Measurements from ENCODE around the gene KRTAP17-1. TPM values are rescaled to one million over a fixed set of nuclear protein-coding genes. Genes with fewer than 3 reads are reported as not detected.

The KRTAP17-1 gene
- total RNA-seq, 1 experiment from 2014 or later = not detected

DNA sequence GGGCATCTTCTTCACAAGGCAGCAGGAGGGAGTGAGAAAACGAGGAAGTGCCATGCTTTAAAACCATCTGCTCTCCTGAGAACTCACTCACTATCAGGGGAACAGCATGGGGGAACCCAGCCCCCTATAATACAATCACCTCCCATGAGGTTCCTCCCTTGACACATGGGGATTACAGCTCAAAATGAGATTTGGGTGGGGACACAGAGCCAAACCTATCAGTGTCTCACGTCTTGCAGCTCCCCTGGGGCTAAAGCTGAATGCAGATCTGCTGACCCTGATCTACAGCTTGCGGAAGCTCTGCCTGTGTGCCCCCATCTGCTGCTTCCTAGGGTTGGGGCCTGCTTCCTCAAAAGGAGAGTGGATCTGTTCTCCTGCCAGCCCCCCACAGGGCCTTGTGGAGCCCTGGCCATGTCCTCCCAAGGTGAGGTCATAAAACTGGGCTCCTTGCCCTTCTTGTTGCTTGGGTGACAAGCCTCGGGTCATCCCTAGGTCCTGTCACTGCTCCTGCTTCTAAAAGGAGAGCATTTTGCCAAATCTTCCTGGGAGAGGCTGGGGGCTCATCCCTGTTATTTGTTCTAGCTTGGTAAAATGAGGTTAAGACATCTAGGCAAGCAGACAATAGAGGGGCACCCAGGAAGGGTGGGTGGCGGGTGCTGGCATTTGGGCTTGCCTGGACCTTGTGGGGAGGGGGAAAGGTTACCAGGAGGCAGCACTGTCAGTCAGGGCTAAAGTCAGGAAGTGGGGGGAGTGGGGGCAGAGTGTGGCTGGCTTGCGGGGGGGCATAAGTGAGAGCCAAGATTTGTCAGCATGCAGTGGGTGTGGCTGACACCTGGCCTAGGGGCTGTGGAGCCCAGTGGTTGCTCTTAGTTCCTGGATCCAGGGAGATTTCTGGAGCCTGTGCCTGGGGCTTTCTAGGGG lies 19.1 kb upstream of the KRTAP17-1 start:
- in situ Hi-C loops (cut with HindIII; ENCODE audit: low pct_unique_long_range_greater_than_20kb, low sequenced_read_pairs) = no loop called here

DNA sequence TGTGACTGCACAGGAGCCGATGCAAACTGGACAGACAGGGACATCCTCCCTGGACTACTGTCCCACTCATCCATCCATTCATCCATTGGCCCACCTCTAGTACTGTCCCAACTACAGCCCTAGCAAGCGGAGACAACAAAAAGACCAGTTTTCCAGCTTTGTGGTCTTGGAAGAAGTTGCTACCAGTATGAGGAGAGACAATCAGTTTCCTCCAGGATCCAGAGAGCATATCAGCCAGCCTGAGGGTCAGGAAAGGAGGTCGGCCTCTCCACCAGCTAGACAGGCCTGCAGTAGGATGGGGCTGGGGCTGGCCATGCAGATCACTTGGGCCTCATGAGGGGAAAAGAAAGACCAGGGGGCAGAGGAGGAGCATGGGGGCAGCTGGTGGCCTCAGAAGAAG lies 18.3 kb upstream of the KRTAP17-1 start:
- in situ Hi-C loops (cut with HindIII; ENCODE audit: low pct_unique_long_range_greater_than_20kb, low sequenced_read_pairs) = no loop called here
- no peak for DNase-seq (ENCODE audit: low read depth, low spot score)

More for the DNA sequence above, 19.1 kb upstream of the KRTAP17-1 start:
- DNase-seq (ENCODE audit: low read depth, low spot score) = no peak

DNA sequence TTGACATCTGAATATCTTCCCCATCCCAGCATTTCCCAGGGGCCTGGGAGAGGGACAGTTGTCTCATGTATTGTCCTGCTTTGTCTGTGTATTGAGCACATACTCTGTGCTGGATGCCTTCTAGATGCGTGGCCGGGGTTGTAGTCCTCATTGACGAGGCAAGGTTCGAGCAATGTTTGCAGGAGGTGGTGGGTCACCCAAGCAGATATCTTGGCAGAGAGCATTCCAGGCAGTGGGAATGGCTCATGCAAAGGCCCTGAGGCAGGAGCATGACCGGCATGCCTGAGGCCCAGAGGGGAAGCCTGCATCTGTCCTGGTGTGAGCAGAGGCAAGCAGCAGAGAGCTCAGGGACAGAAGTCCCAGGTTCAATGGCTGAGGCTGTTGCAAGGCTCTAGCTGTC lies 17.6 kb upstream of the KRTAP17-1 start:
- no peak for DNase-seq (ENCODE audit: low read depth, low spot score)
- in situ Hi-C loops (cut with HindIII; ENCODE audit: low pct_unique_long_range_greater_than_20kb, low sequenced_read_pairs) = no loop called here

DNA sequence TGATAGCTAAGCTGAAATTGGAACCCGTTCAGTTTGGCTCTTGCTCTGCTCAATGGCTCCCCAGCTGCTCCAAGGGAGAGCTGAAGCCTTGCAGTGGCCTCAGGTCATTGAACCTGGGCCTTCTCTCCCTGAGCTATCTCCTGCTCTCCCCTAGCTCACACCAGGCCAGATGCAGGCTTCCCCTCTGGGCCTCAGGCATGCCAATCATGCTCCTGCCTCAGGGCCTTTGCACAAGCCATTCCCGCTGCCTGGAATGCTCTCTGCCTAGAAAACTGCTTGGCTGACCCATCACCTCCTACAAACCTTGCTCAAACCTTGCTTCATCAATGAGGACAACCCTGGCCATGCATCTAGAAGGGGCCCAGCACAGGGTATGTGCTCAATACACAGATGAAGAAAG lies 16.7 kb upstream of the KRTAP17-1 start:
- DNase-seq (ENCODE audit: low read depth, low spot score) = no peak
- in situ Hi-C loops (cut with HindIII; ENCODE audit: low pct_unique_long_range_greater_than_20kb, low sequenced_read_pairs) = no loop called here

DNA sequence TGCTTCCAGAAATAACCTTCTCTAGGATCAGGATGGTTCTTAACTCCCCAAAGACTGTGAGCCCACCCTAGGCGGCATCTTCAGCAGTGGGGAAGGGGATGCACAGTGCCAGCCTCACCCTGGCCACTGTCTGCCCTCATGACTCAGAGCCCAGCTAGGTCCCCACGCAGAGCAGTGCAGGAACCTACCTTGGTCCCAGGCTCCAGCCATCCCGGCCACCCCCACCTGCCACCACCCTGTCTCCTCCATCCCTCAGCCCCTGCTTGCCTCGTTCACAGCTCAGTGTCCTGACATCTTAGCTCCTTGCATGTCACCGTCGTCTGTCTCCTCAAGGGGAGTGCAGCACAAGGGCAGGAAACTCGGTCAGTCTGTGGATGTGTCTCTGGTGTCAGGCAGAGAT lies 16.1 kb upstream of the KRTAP17-1 start:
- in situ Hi-C loops (cut with HindIII; ENCODE audit: low pct_unique_long_range_greater_than_20kb, low sequenced_read_pairs) = no loop called here
- no peak for DNase-seq (ENCODE audit: low read depth, low spot score)

DNA sequence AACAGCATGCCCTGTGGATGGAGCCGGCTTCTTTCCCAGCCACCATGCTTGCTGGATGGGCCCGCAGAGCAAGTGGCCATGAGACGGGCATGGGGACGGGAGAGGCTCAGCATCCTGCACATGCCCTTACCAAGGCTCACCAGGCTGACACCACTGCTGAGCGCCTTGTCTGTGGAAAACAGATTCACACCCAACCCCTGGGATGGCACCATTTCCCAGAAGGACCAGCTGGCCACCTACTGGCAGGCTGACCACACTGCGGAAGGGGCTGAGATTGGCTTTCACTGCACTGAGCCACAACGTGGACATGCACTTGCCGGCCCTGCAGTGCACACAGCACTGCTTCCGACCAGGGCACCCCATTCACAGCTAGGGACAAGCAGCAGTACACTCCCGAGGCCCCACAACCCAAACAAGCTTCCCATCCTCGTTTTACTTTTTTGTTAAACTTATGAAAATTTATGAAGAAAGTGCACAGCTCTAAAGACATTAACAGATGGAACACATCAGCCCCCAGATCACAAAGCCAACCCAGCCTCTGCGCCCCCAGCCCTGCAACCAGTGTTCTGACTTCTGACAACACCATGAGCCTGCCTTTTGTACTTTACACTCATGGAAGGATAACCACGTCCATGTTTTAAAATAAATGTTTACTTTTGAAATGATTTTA lies 13.9 kb upstream of the KRTAP17-1 start:
- in situ Hi-C loops (cut with HindIII; ENCODE audit: low pct_unique_long_range_greater_than_20kb, low sequenced_read_pairs) = no loop called here
- DNase-seq (ENCODE audit: low read depth, low spot score) = peak; percentile 77

DNA sequence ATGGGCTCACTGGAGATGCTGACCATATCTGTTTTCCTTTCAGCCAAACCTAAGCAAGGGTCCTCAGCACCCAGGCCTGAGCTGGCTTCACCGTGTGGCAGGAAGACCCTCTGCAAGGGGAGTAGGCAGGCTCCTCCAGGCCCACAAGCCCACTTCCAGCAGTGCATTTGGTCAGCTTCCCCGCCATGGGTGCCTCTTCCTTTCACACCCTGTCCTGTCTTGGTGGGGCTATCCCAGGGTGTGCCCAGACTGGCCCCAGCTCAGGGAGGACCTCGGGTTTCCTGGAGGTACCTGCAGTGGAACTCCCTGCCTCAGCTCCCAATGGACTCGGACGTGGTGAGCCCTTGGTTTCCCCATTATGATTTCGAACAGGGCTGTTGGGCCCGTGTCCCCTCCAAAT lies 12.7 kb upstream of the KRTAP17-1 start:
- in situ Hi-C loops (cut with HindIII; ENCODE audit: low pct_unique_long_range_greater_than_20kb, low sequenced_read_pairs) = no loop called here
- no peak for DNase-seq (ENCODE audit: low read depth, low spot score)

DNA sequence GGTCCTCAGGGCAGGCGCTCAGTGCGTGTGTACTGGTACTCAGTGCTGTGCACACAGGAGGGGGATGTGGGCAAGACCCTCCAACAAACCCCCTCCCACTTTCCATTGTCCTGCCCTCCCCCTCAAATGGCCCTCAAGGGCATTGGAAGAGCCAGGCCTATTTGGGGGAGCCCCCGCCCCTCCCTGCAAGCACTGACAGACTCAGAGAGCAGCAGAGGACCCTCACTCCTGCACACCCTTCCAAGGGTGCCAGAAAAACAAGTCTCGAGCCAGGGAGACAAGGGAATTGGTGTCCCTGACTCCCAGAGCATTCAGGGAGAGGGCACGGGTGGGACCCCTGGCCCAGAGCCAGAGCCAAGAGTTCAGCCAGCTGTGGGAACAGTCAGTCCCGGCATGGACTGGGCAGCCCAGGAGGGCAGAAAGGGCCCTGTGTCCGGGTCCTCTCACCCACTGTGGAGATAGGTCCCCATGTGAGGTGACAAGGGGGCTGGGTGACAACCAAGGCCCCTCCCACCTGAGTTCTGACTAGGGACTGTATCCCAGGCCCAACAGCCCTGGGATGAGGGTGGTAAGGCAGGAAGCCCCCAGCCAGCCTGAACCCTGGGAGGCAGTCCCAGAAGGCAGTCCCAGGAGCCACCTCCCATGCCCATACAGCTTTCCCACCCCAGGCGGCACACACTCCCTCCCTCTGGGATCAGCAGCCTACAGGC lies 12.1 kb upstream of the KRTAP17-1 start:
- in situ Hi-C loops (cut with HindIII; ENCODE audit: low pct_unique_long_range_greater_than_20kb, low sequenced_read_pairs) = no loop called here
- no peak for DNase-seq (ENCODE audit: low read depth, low spot score)

DNA sequence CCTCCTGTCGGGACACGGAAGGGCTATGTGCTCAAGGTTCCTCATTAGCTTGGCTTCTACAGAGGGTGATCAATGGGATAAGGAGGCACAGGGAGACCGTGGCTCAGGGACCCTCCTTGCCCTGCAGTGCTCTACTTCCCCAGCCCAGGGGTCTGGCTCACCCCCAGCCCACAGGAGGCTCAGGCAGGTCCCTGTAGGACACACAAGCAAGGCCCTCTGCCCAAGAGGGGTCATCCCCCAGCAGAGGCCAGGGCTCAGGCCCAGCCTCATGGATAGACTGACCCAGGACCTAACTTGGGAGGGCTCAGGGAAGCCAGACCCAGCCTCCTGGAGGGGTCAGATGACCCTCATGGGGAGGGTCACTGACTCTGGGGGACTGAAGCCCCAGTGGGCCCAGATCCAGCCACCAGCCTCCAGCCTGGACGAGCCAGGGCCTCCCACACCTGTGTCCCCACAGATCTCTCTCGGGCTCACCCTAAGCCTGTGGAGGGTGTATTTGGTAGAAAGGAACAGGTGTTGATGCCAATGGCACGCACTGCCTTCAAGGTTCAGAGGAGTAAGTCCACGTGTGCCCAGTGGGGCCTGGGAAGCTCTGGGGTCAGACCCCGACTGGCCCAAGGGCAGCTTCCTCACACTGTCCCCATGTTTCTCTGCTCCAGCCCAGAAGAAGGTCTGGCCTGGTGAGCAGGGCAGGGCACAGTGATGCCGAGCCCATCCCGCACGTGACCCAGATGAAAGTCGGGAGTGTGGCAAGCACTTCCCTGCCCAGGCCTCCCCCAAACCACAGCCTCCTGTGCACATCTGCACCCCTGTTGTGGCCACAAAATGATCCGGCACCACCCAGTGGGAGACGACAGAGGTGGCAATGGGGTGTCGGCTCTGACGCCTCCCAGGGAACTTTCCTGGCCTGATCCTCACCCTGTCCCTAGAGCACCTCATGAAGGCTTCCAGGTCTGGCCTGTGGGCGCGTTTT lies 10.9 kb upstream of the KRTAP17-1 start:
- in situ Hi-C loops (cut with HindIII; ENCODE audit: low pct_unique_long_range_greater_than_20kb, low sequenced_read_pairs) = no loop called here

DNA sequence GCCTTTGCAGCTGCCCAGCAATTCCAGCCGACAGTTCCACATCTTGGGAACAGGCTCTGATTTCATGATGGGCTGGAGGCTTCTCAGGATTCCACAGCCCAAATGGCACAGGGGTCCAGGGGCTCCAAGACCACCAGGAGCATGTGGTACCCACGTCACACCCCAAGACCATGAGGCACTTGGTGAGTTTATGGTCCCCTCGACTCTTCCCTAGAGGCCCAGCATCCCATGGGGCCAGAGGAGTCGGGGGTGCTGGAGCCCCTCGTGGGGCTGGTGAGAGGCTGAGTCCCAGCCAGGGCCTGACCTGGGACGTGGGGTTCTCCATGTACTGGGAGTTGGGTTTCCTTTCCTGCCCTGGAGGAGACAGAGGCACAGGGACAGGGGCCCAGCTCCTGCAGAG lies 10.1 kb upstream of the KRTAP17-1 start:
- DNase-seq (ENCODE audit: low read depth, low spot score) = no peak

More for the DNA sequence above, 10.9 kb upstream of the KRTAP17-1 start:
- DNase-seq (ENCODE audit: low read depth, low spot score) = no peak

DNA sequence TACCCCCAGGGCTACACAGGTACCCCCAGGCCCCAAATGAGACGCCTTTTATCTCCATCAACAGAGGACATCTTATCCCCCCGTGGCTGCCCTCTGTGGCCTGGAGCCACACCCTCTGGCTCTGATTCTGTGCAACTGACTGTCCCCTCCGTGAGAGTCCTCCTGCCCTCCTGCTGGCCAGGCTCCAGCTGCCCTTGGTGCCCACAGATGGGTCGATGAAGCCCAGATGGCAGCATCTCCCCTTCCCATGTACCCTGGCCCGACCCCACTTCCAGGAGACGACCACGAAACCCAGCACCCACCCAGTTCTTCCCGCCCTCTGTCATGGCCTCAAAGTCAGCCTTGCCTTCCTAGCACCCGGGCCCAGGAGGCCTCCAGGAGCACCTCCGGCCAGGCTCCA lies 9.6 kb upstream of the KRTAP17-1 start:
- no peak for DNase-seq (ENCODE audit: low read depth, low spot score)
- in situ Hi-C loops (cut with HindIII; ENCODE audit: low pct_unique_long_range_greater_than_20kb, low sequenced_read_pairs) = no loop called here

More for the DNA sequence above, 10.1 kb upstream of the KRTAP17-1 start:
- in situ Hi-C loops (cut with HindIII; ENCODE audit: low pct_unique_long_range_greater_than_20kb, low sequenced_read_pairs) = no loop called here

DNA sequence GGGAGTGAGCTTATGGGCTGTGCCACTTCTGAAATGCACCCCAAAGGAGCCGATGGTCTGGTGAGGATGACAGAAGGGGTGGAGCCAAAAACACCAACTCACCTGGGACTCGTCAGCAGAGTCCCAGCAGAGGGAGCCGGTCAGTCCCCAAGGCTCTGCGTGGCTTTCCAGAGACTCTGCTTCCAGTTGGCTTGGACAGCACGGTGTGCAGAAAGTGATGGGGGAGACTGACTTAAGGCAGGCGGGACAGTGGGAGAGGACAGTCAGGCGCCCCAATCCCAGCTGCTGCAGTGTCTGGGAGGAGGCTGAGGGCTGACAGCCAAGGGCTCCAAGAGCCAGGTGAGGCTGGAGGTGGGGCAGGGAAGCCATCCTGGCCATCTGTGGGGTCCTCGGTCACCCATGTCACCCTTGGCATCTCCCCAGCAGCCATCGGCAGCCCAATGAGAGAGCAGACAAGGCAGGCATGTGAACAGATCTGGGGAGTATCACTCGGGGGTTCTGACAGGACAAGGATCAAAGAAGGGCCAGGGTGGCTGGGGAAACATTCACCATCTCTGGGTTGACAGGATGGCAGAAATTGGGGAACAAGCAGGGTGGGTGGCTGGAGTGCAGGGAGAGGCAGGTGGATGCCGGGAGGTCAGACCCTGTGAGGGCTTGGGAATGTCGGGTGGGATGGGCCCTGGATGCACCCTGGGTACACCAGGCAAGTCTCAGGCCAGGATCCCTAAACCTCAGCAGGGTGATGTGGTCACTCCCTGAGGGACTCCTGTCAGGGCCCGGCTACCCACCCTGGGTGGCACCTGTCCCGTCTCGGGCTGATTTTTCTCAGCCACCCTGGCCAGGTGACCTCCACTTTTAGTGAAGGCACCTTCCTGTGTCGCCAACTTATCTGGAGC lies 8.9 kb upstream of the KRTAP17-1 start:
- in situ Hi-C loops (cut with HindIII; ENCODE audit: low pct_unique_long_range_greater_than_20kb, low sequenced_read_pairs) = no loop called here
- no peak for DNase-seq (ENCODE audit: low read depth, low spot score)

DNA sequence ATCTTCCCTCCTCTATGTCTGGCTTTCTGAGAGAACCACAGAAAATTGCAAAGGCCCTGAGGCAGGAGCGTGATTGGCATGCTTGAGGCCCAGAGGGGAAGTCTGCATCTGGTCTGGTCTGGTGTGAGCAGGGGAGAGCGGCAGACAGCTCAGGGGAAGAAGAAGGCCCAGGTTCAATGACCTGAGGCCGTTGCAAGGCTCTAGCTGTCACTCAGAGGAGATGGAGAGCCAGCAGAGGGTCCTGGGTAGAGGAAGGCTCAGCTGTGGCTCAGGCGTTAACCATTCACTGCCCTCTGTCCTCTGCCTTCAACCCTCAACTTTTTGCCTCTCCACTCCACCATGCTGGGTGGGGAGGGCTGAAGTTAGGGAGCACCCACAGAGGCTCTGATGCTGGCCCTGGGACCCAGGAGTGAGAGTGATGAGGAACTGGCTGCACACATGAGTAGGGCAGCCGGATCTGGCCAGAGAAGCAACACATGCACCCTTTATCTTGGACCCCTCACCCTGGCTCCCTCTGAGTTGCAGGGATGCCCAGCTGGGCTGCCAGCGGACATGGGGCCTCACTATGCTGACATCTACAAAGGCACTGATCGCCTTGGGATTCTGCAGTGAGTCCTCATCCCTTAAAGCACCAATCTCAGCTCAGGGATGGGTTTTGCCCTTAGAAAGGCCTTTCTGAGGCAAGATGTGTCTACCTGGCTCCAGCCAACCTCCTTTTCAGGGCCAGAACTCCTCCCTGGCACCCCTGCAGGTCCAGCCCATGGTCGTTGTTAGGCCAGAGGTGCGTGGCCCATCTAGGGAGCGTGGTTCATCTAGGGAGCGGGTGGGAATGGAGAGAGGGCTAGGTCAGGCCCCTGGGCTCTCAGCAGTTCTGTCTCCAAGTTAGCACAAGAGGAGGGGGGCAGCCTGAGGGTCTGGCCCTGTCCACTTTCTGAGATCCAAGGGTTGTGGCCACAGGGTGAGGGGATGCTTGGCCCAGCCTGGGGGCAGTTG lies 7.7 kb upstream of the KRTAP17-1 start:
- no peak for DNase-seq (ENCODE audit: low read depth, low spot score)
- in situ Hi-C loops (cut with HindIII; ENCODE audit: low pct_unique_long_range_greater_than_20kb, low sequenced_read_pairs) = no loop called here

DNA sequence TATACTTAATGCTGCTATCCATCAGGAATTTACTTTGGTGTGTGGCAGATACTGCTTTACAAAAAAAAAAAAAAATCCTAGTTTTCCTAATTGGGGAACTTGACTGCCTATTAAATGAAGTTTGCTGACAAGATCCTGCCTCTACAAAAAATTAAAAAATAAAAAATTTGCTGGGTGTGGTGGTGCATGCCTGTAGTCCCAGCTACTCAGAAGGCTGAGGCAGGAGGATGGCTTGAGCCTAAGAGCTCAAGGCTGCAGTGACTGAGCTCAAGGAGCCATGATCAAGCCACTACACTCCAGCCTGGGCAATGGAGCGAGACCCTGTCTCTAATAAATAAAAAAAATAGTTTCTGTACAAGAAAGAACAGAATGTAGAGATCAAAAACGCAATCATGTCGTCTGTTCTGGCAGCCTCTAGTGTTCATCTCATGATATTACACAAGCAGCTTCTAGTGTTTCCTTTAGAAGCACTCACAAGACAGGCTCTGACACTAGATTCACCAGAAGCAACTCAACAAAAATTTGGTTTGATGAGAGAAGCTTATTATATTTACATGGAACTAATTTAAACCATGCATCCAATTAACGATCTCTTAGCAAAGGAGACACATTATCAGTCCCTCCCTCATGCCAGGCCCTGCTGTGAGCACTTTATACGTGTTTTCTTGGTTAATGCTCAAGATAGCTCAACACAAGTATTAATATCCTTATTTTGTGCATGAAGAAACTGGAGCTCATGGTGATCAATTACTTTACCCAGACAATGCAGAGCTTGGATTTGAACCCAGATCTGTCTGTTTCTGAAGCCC lies 6.8 kb upstream of the KRTAP17-1 start:
- in situ Hi-C loops (cut with HindIII; ENCODE audit: low pct_unique_long_range_greater_than_20kb, low sequenced_read_pairs) = no loop called here
- peak; percentile 62 for DNase-seq (ENCODE audit: low read depth, low spot score)

DNA sequence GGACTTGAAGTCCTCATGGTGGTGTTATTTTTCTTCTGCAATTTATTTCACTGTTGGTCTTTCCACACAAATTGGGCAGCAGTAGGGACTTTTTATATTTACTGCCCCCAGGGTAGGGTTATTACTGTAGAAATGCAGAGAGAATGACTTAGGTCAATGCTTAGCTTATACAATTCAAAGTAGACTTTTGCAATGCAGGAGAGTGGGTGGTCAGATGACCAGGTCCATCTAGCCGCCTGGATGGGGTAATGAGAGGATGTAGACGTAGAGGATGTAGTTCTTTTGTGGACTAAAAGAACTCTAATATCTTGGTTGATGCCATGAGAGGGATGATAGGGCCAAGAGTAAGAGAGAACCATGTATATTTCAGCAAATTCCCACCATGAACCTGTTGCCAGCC lies 2.7 kb upstream of the KRTAP17-1 start:
- in situ Hi-C loops (cut with HindIII; ENCODE audit: low pct_unique_long_range_greater_than_20kb, low sequenced_read_pairs) = no loop called here
- no peak for DNase-seq (ENCODE audit: low read depth, low spot score)

All from SK-MEL-5 (cell line).